ENCODE measurements around the gene EMC7.
"Not testable (repeated sequence)": the region's sequence is repeated elsewhere in the genome, so short reads cannot be mapped to it uniquely, and the experiment has no call there.

DNA sequence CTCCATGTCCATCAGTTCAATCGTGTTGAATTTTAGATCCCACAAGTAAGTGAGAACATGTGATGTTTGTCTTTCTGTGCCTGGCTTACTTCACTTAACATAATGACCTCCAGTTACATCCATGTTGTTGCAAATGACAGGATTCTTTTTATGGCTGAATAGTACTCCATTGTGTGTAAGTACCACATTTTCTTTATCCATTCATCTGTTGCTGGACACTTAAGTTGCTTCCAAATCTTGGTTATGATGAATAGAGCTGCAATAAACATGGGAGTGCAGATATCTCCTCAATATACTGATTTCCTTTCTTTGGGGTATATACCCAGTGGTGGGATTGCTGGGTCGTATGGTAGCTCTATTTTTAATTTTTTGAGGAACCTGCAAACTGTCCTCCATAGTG, 18.8 kb upstream of the EMC7 start:
- TF ChIP-seq EZH2 (IDR thresholded peaks at IDR 0.05; ENCODE audit: borderline replicate concordance, low read depth, low read length); ZC3H11A (IDR thresholded peaks at IDR 0.05; ENCODE audit: low read depth, low read length); POLR2AphosphoS5 (IDR thresholded peaks at IDR 0.05; ENCODE audit: control insufficient read depth, insufficient read depth, low read depth, low read length); AFF4 (CRISPR knock-in tag; IDR thresholded peaks at IDR 0.05); CHD1 (IDR thresholded peaks at IDR 0.05; ENCODE audit: low read length); ARNT (IDR thresholded peaks at IDR 0.05); SMARCA4 (IDR thresholded peaks at IDR 0.05); TCF7 (IDR thresholded peaks at IDR 0.05; ENCODE audit: borderline replicate concordance); ATF7 (IDR thresholded peaks at IDR 0.05); NCOA6 (IDR thresholded peaks at IDR 0.05): not testable (repeated sequence)
- TF ChIP-seq, protein P1, sequence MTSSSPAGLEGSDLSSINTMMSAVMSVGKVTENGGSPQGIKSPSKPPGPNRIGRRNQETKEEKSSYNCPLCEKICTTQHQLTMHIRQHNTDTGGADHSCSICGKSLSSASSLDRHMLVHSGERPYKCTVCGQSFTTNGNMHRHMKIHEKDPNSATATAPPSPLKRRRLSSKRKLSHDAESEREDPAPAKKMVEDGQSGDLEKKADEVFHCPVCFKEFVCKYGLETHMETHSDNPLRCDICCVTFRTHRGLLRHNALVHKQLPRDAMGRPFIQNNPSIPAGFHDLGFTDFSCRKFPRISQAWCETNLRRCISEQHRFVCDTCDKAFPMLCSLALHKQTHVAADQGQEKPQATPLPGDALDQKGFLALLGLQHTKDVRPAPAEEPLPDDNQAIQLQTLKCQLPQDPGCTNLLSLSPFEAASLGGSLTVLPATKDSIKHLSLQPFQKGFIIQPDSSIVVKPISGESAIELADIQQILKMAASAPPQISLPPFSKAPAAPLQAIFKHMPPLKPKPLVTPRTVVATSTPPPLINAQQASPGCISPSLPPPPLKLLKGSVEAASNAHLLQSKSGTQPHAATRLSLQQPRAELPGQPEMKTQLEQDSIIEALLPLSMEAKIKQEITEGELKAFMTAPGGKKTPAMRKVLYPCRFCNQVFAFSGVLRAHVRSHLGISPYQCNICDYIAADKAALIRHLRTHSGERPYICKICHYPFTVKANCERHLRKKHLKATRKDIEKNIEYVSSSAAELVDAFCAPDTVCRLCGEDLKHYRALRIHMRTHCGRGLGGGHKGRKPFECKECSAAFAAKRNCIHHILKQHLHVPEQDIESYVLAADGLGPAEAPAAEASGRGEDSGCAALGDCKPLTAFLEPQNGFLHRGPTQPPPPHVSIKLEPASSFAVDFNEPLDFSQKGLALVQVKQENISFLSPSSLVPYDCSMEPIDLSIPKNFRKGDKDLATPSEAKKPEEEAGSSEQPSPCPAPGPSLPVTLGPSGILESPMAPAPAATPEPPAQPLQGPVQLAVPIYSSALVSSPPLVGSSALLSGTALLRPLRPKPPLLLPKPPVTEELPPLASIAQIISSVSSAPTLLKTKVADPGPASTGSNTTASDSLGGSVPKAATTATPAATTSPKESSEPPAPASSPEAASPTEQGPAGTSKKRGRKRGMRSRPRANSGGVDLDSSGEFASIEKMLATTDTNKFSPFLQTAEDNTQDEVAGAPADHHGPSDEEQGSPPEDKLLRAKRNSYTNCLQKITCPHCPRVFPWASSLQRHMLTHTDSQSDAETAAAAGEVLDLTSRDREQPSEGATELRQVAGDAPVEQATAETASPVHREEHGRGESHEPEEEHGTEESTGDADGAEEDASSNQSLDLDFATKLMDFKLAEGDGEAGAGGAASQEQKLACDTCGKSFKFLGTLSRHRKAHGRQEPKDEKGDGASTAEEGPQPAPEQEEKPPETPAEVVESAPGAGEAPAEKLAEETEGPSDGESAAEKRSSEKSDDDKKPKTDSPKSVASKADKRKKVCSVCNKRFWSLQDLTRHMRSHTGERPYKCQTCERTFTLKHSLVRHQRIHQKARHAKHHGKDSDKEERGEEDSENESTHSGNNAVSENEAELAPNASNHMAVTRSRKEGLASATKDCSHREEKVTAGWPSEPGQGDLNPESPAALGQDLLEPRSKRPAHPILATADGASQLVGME (CRISPR knock-in tag; IDR thresholded peaks at IDR 0.05): not testable (repeated sequence)

All from K562 (cell line).